HEK293 (cell line): Measurements from ENCODE around the gene RIPK3.

ENCODE experiments used
- CTCF ChIA-PET: fragments of 350-600 bp; formaldehyde crosslinking; extraction: SDS; loops from one replicate; lab custom pipeline; 2021; ENCODE audit warnings: antibody characterized with exemption; lab: Yijun Ruan, JAX
- POLR2A ChIA-PET: fragments of 300-600 bp; formaldehyde crosslinking; extraction: SDS; loops from one replicate; lab custom pipeline; 2020; ENCODE audit warnings: antibody characterized with exemption, inconsistent platforms; lab: Yijun Ruan, JAX
- H3K27ac ChIP-seq: fragments of 200-500 bp; sonication (Bioruptor generic); 2 replicates; pipeline ENCODE4 v1.5.1; 2014; ENCODE audit warnings: low read depth, low read length, control low read depth, inconsistent platforms; ENCODE audit errors: extremely low read depth
- H3K36me3 ChIP-seq, 2 experiments: fragments of 200-500 bp in 1 of 2; sonication (Bioruptor generic) in 1 of 2; 1 replicate in 1 of 2; 2 replicates in 1 of 2; pipeline ENCODE4 v1.5.1; 2014 to 2017; ENCODE audit warnings: inconsistent platforms in 2 of 2, low read length in 2 of 2; ENCODE audit not compliant: control insufficient read depth in 2 of 2, insufficient read depth in 1 of 2
- H3K4me1 ChIP-seq: fragments of 200-500 bp; sonication (Bioruptor generic); 2 replicates; pipeline ENCODE4 v1.5.1; 2014; ENCODE audit warnings: mild to moderate bottlenecking, low read length, inconsistent platforms; ENCODE audit not compliant: control insufficient read depth, insufficient read depth
- H3K4me3 ChIP-seq: 2 replicates; pipeline ENCODE4 v1.5.1; 2011; ENCODE audit warnings: low read depth, mild to moderate bottlenecking, control low read depth, low read length, moderate library complexity
- H3K9me3 ChIP-seq: fragments of 200-500 bp; sonication (Bioruptor generic); 2 replicates; pipeline ENCODE4 v1.5.1; 2014; ENCODE audit warnings: low read depth, low read length, inconsistent platforms; ENCODE audit not compliant: control insufficient read depth, insufficient read depth
- GLIS2 ChIP-seq: fragments of 450-650 bp; formaldehyde crosslinking; IDR thresholded peaks from 2 replicates; pipeline ENCODE4 v1.5.1; 2016; ENCODE audit warnings: missing biosample characterization, missing genetic modification characterization
- SCRT1 ChIP-seq: fragments of 450-650 bp; formaldehyde crosslinking; IDR thresholded peaks from 2 replicates; pipeline ENCODE4 v1.5.1; 2016; ENCODE audit warnings: missing biosample characterization, missing genetic modification characterization, borderline replicate concordance
- TCF7L2 ChIP-seq: IDR thresholded peaks from 2 replicates; pipeline ENCODE4 v1.6.1; 2011; ENCODE audit warnings: low read depth, mild to moderate bottlenecking, inconsistent platforms, low read length, moderate library complexity, borderline replicate concordance
- YY2 ChIP-seq: fragments of 450-650 bp; formaldehyde crosslinking; IDR thresholded peaks from 2 replicates; pipeline ENCODE4 v1.5.1; 2016; ENCODE audit warnings: missing biosample characterization, missing genetic modification characterization
- ZBTB1 ChIP-seq: fragments of 450-650 bp; formaldehyde crosslinking; IDR thresholded peaks from 2 replicates; pipeline ENCODE4 v1.5.1; 2016; ENCODE audit warnings: missing biosample characterization, missing genetic modification characterization
- ZBTB8A ChIP-seq: fragments of 450-650 bp; formaldehyde crosslinking; IDR thresholded peaks from 2 replicates; pipeline ENCODE4 v1.5.1; 2016; ENCODE audit warnings: missing biosample characterization, missing genetic modification characterization
- ZNF121 ChIP-seq: fragments of 450-650 bp; formaldehyde crosslinking; IDR thresholded peaks from 2 replicates; pipeline ENCODE4 v1.5.1; 2016; ENCODE audit warnings: missing biosample characterization, missing genetic modification characterization
- ZNF169 ChIP-seq: fragments of 450-650 bp; formaldehyde crosslinking; IDR thresholded peaks from 2 replicates; pipeline ENCODE4 v1.5.1; 2016; ENCODE audit warnings: missing biosample characterization, missing genetic modification characterization
- ZNF184 ChIP-seq: fragments of 450-650 bp; IDR thresholded peaks from 2 replicates; pipeline ENCODE4 v1.5.1; 2018; ENCODE audit warnings: missing biosample characterization, mild to moderate bottlenecking, missing genetic modification characterization
- ZNF19 ChIP-seq: fragments of 450-650 bp; formaldehyde crosslinking; IDR thresholded peaks from 2 replicates; pipeline ENCODE4; 2016; ENCODE audit warnings: missing biosample characterization, missing genetic modification characterization, low read depth
- ZNF2 ChIP-seq: fragments of 450-650 bp; formaldehyde crosslinking; IDR thresholded peaks from 2 replicates; pipeline ENCODE4 v1.5.1; 2016; ENCODE audit warnings: missing biosample characterization, missing genetic modification characterization
- ZNF202 ChIP-seq: fragments of 450-650 bp; formaldehyde crosslinking; IDR thresholded peaks from 2 replicates; pipeline ENCODE4 v1.5.1; 2016; ENCODE audit warnings: missing biosample characterization, missing genetic modification characterization, borderline replicate concordance
- ZNF292 ChIP-seq: fragments of 450-650 bp; formaldehyde crosslinking; IDR thresholded peaks from 2 replicates; pipeline ENCODE4 v1.5.1; 2016; ENCODE audit warnings: low read depth, missing biosample characterization, missing genetic modification characterization, borderline replicate concordance
- ZNF302 ChIP-seq: fragments of 450-650 bp; formaldehyde crosslinking; IDR thresholded peaks from 2 replicates; pipeline ENCODE4 v1.5.1; 2016; ENCODE audit warnings: missing biosample characterization, missing genetic modification characterization, low read depth
- ZNF510 ChIP-seq: fragments of 450-650 bp; formaldehyde crosslinking; IDR thresholded peaks from 2 replicates; pipeline ENCODE4 v1.5.1; 2018; ENCODE audit warnings: mild to moderate bottlenecking, missing genetic modification characterization, missing biosample characterization; ENCODE audit not compliant: insufficient replicate concordance
- ZNF521 ChIP-seq: fragments of 450-650 bp; formaldehyde crosslinking; IDR thresholded peaks from 2 replicates; pipeline ENCODE4 v1.5.1; 2017; ENCODE audit warnings: missing biosample characterization, mild to moderate bottlenecking, missing genetic modification characterization
- ZNF596 ChIP-seq: fragments of 450-650 bp; IDR thresholded peaks from 2 replicates; pipeline ENCODE4 v1.5.0; 2018; ENCODE audit warnings: missing biosample characterization, mild to moderate bottlenecking, missing genetic modification characterization, moderate library complexity
- ZNF624 ChIP-seq: fragments of 450-650 bp; formaldehyde crosslinking; IDR thresholded peaks from 2 replicates; pipeline ENCODE4 v1.5.1; 2017; ENCODE audit warnings: missing biosample characterization, missing genetic modification characterization
- TF ChIP-seq, protein P1 (sequence below): fragments of 450-650 bp; formaldehyde crosslinking; IDR thresholded peaks from 2 replicates; pipeline ENCODE4 v1.5.1; 2016; ENCODE audit warnings: missing biosample characterization, missing genetic modification characterization
- TF ChIP-seq, protein P2 (sequence below): fragments of 450-650 bp; formaldehyde crosslinking; IDR thresholded peaks from 2 replicates; pipeline ENCODE4 v1.5.1; 2016; ENCODE audit warnings: missing biosample characterization, missing genetic modification characterization
- TF ChIP-seq, protein P3 (sequence below): fragments of 450-650 bp; formaldehyde crosslinking; IDR thresholded peaks from 2 replicates; pipeline ENCODE4 v1.5.1; 2016; ENCODE audit warnings: missing biosample characterization, missing genetic modification characterization
- TF ChIP-seq, protein P4 (sequence below): fragments of 450-650 bp; formaldehyde crosslinking; IDR thresholded peaks from 2 replicates; pipeline ENCODE4 v1.5.1; 2016; ENCODE audit warnings: missing biosample characterization, missing genetic modification characterization
- TF ChIP-seq, protein P5 (sequence below): fragments of 450-650 bp; formaldehyde crosslinking; optimal IDR thresholded peaks from 2 replicates; pipeline ENCODE3; 2016; ENCODE audit warnings: missing biosample characterization, mild to moderate bottlenecking, missing genetic modification characterization

The RIPK3 gene

DNA sequence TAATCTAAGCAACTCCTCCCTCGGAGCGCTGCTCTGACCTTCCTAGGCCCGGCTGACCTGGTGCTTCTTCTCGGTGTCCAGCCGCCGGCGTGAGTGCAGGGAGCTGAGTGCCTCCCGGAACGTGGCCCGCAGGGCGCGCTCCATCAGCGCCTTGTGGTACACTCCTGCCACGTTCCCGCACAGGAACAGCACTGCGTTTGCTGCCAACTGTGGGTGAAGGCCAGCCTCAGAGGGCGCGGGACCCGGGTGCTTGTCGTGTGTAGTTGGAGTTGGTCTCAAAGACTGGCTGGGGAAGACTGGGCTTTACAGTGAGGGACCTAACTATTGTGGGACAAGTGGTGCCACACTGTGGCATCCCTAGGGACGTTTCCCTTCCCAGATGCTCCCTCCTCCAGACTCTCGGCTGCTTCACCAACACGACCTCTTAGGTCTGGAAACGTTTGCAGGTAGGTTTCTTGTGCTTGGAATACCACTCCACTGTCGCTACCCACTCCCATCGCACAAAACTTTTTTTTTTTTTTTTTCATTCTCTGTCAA is 8.0 kb downstream of the RIPK3 start:
- H3K4me3 ChIP-seq, result no peak overlapping the region
- peaks cover 4% of the 10 kb centered on the region; the same call in 1 of the 2 replicates for H3K4me1 ChIP-seq
- no peak overlapping the region for H3K27ac ChIP-seq
- no peaks in the 10 kb centered on the region for H3K36me3 ChIP-seq
- ChIA-PET CTCF (interaction anchor here (0.6 to 16.9 kb wide), 12 partner anchors 13 to 317 kb away, joined by 3 to 468 read pairs (median 4); partner anchors contain the start of genes CBLN3 and KHNYN), POLR2A (interaction anchor here (0.6 to 2.6 kb wide), 3 partner anchors 110 to 143 kb away, joined by 3 to 12 read pairs (median 5); partner anchors contain the start of genes IPO4 and SDR39U1)
- no peaks in the 10 kb centered on the region for H3K9me3 ChIP-seq
- TF ChIP-seq, protein P1, sequence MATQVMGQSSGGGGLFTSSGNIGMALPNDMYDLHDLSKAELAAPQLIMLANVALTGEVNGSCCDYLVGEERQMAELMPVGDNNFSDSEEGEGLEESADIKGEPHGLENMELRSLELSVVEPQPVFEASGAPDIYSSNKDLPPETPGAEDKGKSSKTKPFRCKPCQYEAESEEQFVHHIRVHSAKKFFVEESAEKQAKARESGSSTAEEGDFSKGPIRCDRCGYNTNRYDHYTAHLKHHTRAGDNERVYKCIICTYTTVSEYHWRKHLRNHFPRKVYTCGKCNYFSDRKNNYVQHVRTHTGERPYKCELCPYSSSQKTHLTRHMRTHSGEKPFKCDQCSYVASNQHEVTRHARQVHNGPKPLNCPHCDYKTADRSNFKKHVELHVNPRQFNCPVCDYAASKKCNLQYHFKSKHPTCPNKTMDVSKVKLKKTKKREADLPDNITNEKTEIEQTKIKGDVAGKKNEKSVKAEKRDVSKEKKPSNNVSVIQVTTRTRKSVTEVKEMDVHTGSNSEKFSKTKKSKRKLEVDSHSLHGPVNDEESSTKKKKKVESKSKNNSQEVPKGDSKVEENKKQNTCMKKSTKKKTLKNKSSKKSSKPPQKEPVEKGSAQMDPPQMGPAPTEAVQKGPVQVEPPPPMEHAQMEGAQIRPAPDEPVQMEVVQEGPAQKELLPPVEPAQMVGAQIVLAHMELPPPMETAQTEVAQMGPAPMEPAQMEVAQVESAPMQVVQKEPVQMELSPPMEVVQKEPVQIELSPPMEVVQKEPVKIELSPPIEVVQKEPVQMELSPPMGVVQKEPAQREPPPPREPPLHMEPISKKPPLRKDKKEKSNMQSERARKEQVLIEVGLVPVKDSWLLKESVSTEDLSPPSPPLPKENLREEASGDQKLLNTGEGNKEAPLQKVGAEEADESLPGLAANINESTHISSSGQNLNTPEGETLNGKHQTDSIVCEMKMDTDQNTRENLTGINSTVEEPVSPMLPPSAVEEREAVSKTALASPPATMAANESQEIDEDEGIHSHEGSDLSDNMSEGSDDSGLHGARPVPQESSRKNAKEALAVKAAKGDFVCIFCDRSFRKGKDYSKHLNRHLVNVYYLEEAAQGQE (tag by site-specific recombination), result no peak
- TF ChIP-seq, protein P2, sequence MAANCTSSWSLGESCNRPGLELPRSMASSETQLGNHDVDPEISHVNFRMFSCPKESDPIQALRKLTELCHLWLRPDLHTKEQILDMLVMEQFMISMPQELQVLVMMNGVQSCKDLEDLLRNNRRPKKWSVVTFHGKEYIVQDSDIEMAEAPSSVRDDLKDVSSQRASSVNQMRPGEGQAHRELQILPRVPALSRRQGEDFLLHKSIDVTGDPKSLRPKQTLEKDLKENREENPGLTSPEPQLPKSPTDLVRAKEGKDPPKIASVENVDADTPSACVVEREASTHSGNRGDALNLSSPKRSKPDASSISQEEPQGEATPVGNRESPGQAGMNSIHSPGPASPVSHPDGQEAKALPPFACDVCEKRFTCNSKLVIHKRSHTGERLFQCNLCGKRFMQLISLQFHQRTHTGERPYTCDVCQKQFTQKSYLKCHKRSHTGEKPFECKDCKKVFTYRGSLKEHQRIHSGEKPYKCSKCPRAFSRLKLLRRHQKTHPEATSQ (tag by site-specific recombination), result no peak
- TF ChIP-seq, protein P3, sequence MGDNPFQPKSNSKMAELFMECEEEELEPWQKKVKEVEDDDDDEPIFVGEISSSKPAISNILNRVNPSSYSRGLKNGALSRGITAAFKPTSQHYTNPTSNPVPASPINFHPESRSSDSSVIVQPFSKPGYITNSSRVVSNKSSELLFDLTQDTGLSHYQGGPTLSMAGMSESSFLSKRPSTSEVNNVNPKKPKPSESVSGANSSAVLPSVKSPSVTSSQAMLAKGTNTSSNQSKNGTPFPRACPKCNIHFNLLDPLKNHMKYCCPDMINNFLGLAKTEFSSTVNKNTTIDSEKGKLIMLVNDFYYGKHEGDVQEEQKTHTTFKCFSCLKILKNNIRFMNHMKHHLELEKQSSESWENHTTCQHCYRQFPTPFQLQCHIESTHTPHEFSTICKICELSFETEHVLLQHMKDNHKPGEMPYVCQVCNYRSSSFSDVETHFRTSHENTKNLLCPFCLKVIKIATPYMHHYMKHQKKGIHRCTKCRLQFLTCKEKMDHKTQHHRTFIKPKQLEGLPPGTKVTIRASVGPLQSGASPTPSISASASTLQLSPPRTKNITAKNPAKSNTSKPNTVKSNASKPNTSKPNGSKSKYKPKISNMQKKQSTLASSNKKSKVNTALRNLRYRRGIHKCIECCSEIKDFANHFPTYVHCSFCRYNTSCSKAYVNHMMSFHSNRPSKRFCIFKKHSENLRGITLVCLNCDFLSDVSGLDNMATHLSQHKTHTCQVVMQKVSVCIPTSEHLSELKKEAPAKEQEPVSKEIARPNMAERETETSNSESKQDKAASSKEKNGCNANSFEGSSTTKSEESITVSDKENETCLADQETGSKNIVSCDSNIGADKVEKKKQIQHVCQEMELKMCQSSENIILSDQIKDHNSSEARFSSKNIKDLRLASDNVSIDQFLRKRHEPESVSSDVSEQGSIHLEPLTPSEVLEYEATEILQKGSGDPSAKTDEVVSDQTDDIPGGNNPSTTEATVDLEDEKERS (tag by site-specific recombination), result no peak
- TF ChIP-seq YY2 (tag by site-specific recombination), result no peak
- TF ChIP-seq ZNF302 (tag by site-specific recombination), result no peak
- TF ChIP-seq ZNF121, result no peak
- TF ChIP-seq ZNF19, result no peak
- TF ChIP-seq, protein P4, sequence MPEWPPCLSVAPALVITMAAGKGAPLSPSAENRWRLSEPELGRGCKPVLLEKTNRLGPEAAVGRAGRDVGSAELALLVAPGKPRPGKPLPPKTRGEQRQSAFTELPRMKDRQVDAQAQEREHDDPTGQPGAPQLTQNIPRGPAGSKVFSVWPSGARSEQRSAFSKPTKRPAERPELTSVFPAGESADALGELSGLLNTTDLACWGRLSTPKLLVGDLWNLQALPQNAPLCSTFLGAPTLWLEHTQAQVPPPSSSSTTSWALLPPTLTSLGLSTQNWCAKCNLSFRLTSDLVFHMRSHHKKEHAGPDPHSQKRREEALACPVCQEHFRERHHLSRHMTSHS (tag by site-specific recombination), result no peak

DNA sequence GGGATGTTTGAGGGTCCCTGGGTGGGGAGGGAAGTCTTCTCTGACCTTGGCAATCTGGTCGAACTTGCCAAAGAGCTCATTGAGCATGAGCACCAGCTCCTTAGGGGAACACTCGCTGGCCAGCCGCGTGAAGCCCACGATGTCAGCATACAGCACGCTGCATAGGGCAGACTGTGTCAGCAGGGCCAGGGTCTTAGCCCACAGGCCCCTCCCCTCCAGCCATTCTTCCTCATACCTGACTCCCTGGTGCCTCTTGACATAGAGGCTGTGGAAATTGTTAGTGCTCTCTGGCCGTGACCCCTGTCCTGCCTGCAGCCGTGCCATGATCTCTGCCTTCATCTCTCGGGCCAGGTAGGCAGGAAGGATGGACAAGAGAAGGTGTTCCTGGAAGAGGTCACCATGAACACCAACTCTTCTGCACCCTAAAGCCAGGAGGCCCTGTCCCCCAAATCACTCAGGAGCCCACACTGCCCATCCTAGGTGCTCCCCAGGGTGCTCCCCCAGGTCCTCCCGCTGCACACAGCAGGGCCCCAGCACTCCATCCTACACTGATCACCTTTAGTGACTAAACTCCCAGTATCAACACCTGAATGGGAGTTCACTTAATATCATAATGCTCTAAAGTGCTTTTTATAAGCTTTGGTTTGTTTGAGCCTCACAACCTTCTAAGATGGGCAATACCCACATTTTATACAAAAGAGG is 8.7 kb downstream of the RIPK3 start:
- Histone ChIP-seq H3K9me3 (no peaks in the 10 kb centered on the region), H3K27ac (no peak overlapping the region), H3K4me1 (peaks cover 4% of the 10 kb centered on the region; the same call in 1 of the 2 replicates), H3K4me3 (no peak overlapping the region), H3K36me3 (no peaks in the 10 kb centered on the region)
- CTCF ChIA-PET, result interaction anchor here (0.5 to 16.9 kb wide), 6 partner anchors 13 to 317 kb away, joined by 3 to 468 read pairs (median 3); partner anchors contain the start of genes CBLN3 and KHNYN
- POLR2A ChIA-PET, result no interaction called here
- TF ChIP-seq ZNF596 (tag by site-specific recombination) (no peak), ZNF2 (tag by site-specific recombination) (no peak), ZNF184 (tag by site-specific recombination) (no peak), GLIS2 (tag by site-specific recombination) (no peak), ZNF292 (tag by site-specific recombination) (no peak), ZNF510 (tag by site-specific recombination) (no peak), YY2 (tag by site-specific recombination) (no peak), ZNF169 (tag by site-specific recombination) (no peak), ZNF624 (tag by site-specific recombination) (no peak), ZNF202 (tag by site-specific recombination) (no peak), ZNF521 (no peak), SCRT1 (tag by site-specific recombination) (no peak), ZBTB1 (tag by site-specific recombination) (no peak), TCF7L2 (no peak), ZBTB8A (tag by site-specific recombination) (no peak), ZNF121 (no peak)
- TF ChIP-seq, protein P5, sequence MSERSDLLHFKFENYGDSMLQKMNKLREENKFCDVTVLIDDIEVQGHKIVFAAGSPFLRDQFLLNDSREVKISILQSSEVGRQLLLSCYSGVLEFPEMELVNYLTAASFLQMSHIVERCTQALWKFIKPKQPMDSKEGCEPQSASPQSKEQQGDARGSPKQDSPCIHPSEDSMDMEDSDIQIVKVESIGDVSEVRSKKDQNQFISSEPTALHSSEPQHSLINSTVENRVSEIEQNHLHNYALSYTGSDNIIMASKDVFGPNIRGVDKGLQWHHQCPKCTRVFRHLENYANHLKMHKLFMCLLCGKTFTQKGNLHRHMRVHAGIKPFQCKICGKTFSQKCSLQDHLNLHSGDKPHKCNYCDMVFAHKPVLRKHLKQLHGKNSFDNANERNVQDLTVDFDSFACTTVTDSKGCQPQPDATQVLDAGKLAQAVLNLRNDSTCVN (tag by site-specific recombination), result no peak
